ENCODE data around the gene MRGPRE.

DNA sequence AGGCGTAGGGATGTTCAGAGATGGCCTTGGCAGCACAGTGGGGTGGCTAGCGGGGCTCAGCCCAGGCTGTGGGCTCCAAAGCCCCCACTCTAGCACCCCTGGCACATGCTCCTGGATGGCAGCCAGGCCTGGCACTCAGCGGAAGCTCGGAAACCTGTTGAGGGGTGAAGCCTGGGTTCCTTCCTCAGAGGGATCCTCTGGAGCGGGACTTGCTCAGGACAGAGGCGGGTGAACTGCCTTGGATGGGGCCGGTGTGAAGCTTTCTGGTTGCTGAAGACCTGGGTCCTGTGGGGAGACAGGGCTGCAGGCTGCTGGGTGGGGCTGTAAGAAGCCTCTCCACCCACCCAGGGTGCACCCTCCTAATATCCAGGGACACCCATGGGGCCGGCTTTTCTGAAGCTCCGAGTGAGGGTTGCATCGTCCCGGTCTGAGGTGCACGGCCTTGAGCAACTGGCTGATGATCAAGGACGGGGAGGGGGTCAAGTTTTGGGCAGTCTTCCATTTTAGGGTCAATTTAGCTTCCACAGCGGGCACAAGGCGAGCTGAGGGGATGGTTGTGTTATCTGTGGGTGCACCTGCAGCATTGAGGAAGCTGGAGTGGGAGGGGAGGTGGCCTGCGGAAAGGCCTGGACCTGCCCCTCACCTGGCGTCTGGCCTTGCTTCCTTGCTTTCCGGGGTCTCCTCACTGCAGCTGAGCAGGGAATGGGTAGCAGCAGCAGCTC lies 5.2 kb downstream of the MRGPRE start:
- TF ChIP-seq, protein P1, sequence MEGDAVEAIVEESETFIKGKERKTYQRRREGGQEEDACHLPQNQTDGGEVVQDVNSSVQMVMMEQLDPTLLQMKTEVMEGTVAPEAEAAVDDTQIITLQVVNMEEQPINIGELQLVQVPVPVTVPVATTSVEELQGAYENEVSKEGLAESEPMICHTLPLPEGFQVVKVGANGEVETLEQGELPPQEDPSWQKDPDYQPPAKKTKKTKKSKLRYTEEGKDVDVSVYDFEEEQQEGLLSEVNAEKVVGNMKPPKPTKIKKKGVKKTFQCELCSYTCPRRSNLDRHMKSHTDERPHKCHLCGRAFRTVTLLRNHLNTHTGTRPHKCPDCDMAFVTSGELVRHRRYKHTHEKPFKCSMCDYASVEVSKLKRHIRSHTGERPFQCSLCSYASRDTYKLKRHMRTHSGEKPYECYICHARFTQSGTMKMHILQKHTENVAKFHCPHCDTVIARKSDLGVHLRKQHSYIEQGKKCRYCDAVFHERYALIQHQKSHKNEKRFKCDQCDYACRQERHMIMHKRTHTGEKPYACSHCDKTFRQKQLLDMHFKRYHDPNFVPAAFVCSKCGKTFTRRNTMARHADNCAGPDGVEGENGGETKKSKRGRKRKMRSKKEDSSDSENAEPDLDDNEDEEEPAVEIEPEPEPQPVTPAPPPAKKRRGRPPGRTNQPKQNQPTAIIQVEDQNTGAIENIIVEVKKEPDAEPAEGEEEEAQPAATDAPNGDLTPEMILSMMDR (IDR thresholded peaks at IDR 0.05) = no peak
- TF ChIP-seq POLR2A (IDR thresholded peaks at IDR 0.05) = no peak

Data from lower leg skin (tissue), 3 donors.